B cell (primary cell): ENCODE measurements around the gene NELFE. TPM values are rescaled to one million over a fixed set of nuclear protein-coding genes. Genes with fewer than 3 reads are reported as not detected.

ENCODE experiments used
- ATAC-seq: fragments of 200-7000 bp; cut with Tn5 transposase; one replicate; pipeline ENCODE4 v1.10.0; 2021; ENCODE audit warnings: low read depth, mild to moderate bottlenecking, moderate number of reproducible peaks, moderate library complexity
- CTCF ChIA-PET: fragments of 350-600 bp; sonication (Branson Sonifier 250); formaldehyde crosslinking; loops from one replicate; lab custom pipeline; 2021; ENCODE audit warnings: antibody characterized with exemption, inconsistent platforms; lab: Charles Lee
- POLR2A ChIA-PET: fragments of 350-600 bp; sonication (Branson Sonifier 250); formaldehyde crosslinking; loops from one replicate; lab custom pipeline; 2021; ENCODE audit warnings: antibody characterized with exemption; lab: Charles Lee
- DNase-seq: peaks from one replicate; pipeline ENCODE4 v3.0.0; 2013
- H2AFZ ChIP-seq: 2 replicates; pipeline ENCODE4 v1.6.1; 2012; ENCODE audit warnings: mild to moderate bottlenecking, low read depth, low read length; ENCODE audit not compliant: insufficient read depth, poor library complexity, severe bottlenecking
- H3K27ac ChIP-seq, 2 donors: 1 replicate in 1 of 2; 2 replicates in 1 of 2; pipeline ENCODE4 v1.5.1; 2012 to 2013; ENCODE audit warnings: low read length in 2 of 2, mild to moderate bottlenecking in 2 of 2, moderate library complexity in 1 of 2
- H3K27me3 ChIP-seq, 4 experiments: fragments of 200-600 bp in 1 of 4; sonication (generic) in 1 of 4; replicated peaks in 1 of 4; 1 replicate in 2 of 4; 2 replicates in 2 of 4; pipeline versions ENCODE4 v1.6.1 to v1.7.0; 2013 to 2016; ENCODE audit warnings: low read length in 3 of 4, mild to moderate bottlenecking in 2 of 4, mixed read lengths in 1 of 4, moderate library complexity in 1 of 4; ENCODE audit not compliant: insufficient read depth in 4 of 4, control insufficient read depth in 3 of 4; ENCODE audit errors: control extremely low read depth in 1 of 4
- H3K36me3 ChIP-seq, 2 experiments: replicated peaks in 1 of 2; 1 replicate in 1 of 2; 2 replicates in 1 of 2; pipeline versions ENCODE4 v1.6.1 to v1.7.1; 2013; ENCODE audit warnings: low read length in 1 of 2; ENCODE audit not compliant: insufficient read depth in 2 of 2, control insufficient read depth in 1 of 2; ENCODE audit errors: control extremely low read depth in 1 of 2, extremely low read depth in 1 of 2
- H3K4me1 ChIP-seq, 2 donors: fragments of 200-600 bp in 1 of 2; sonication (generic) in 1 of 2; 1 replicate in 1 of 2; 2 replicates in 1 of 2; pipeline versions ENCODE4 v1.5.1 to v1.6.1; 2013 to 2017; ENCODE audit warnings: low read length in 2 of 2; ENCODE audit not compliant: control insufficient read depth in 2 of 2, insufficient read depth in 2 of 2
- H3K4me2 ChIP-seq: replicated peaks from 2 replicates; pipeline ENCODE3; 2012; ENCODE audit warnings: mild to moderate bottlenecking, low read depth, low read length; ENCODE audit not compliant: poor library complexity, severe bottlenecking
- H3K4me3 ChIP-seq, 5 experiments: fragments of 200-600 bp in 1 of 5; sonication (generic) in 1 of 5; 1 replicate in 3 of 5; 2 replicates in 2 of 5; pipeline versions ENCODE4 v1.5.1 to v1.7.0; 2011 to 2016; ENCODE audit warnings: low read length in 4 of 5, mild to moderate bottlenecking in 4 of 5, low read depth in 2 of 5, control low read depth in 1 of 5, moderate library complexity in 1 of 5; ENCODE audit not compliant: insufficient read depth in 1 of 5; ENCODE audit errors: control extremely low read depth in 1 of 5, extremely low read depth in 1 of 5
- H3K79me2 ChIP-seq: fragments of 200-600 bp; sonication (generic); one replicate; pipeline ENCODE4 v1.6.0; 2016; ENCODE audit warnings: low read length; ENCODE audit not compliant: control insufficient read depth, insufficient read depth
- H3K9ac ChIP-seq: fragments of 200-600 bp; sonication (generic); 2 replicates; pipeline ENCODE4 v1.6.1; 2017; ENCODE audit warnings: mild to moderate bottlenecking, low read length, moderate library complexity
- H3K9me3 ChIP-seq, 3 donors: one replicate each; pipeline versions ENCODE4 v1.6.1 to v1.7.1; 2013; ENCODE audit warnings: low read length in 2 of 3; ENCODE audit not compliant: control insufficient read depth in 2 of 3, insufficient read depth in 1 of 3; ENCODE audit errors: control extremely low read depth in 1 of 3
- H4K20me1 ChIP-seq: 2 replicates; pipeline ENCODE4 v1.6.0; 2012; ENCODE audit warnings: mild to moderate bottlenecking, low read length; ENCODE audit not compliant: insufficient read depth, control insufficient read depth, poor library complexity, severe bottlenecking
- H3K27ac Mint-ChIP-seq: one replicate; pipeline ENCODE4 v1.8.0; 2021; ENCODE audit warnings: mixed read lengths
- H3K27me3 Mint-ChIP-seq: one replicate; pipeline ENCODE4 v1.8.0; 2021; ENCODE audit warnings: mixed read lengths
- H3K4me1 Mint-ChIP-seq: one replicate; pipeline ENCODE4 v1.8.0; 2021; ENCODE audit warnings: mixed read lengths
- H3K4me3 Mint-ChIP-seq: one replicate; pipeline ENCODE4 v1.8.0; 2021; ENCODE audit warnings: mixed read lengths
- H3K9me3 Mint-ChIP-seq: one replicate; pipeline ENCODE4 v1.8.0; 2022; ENCODE audit warnings: mixed read lengths; ENCODE audit not compliant: insufficient read depth
- EZH2 ChIP-seq: IDR thresholded peaks from 2 replicates; pipeline ENCODE4 v1.6.1; 2012; ENCODE audit warnings: borderline replicate concordance, low read depth, mild to moderate bottlenecking, moderate library complexity, low read length; ENCODE audit not compliant: insufficient read depth, poor library complexity, severe bottlenecking
- WGBS: methylation state at CpG from one replicate; pipeline ENCODE4 v1.1.5; 2013; ENCODE audit warnings: missing lambda C conversion rate; ENCODE audit not compliant: insufficient coverage; 5-methylcytosine and 5-hydroxymethylcytosine counted together
- intact Hi-C: fragments of 100-400 bp; cut with micrococcal nuclease; formaldehyde crosslinking; loops from one replicate; pipeline ENCODE4 v1.10.0; 2022
- polyA plus RNA-seq: library from polyadenylated mRNA; depleted of rRNA; stranded (reverse); fragments of >200 nt; gene quantifications from 2 replicates; pipeline ENCODE4 v1.2.3, GENCODE V29; 2012
- total RNA-seq, 2 donors: library from RNA; stranded (reverse); fragments of 120-200 nt in 1 of 2; gene quantifications; 1 replicate in 1 of 2; 2 replicates in 1 of 2; pipeline versions ENCODE4 v1.2.3 to v1.2.4, GENCODE V29; 2013 to 2022
- TF ChIP-seq, protein P1 (sequence below): fragments of 200-600 bp; IDR thresholded peaks from one replicate; pipeline ENCODE4 v1.8.0; 2022; ENCODE audit warnings: antibody characterized with exemption, mild to moderate bottlenecking

The NELFE gene
- total and polyA plus RNA-seq, 2 donors (not counting 1 experiment from before 2014, with no cell fraction given) = 39.0 to 53.7 TPM

DNA sequence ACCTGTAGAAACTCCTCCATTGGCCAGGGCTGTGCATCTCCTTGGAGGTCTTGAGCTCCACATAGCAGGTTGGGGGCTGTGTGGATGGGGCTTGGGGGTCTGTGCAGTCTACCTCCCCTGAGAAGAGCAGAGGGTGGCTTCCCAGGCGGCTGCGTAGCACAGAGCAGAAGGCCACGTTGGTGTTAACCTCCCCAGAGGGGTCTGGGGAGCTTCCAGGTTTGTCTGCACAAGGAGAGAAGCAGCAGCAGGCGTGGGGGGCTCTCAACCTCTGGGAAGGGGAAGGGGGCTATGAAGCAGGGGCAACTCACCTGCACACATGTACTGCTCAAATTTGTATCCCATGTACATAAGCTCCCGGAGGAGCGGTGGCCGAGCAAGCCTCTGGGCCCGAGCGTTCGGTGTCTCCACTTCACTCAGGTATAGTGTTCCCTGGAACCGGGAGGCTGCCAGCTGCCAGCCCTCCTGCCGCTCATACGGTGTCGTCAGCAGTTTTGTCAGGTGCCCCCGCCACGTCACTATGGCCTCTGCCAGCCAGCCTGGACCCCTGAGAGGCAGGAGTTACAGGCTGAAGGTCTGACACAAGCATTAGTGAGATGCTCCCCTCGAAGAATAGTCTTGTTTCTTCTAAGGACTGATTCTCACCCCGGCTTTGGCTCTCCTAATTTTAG is 12.0 kb upstream of the NELFE start:
- Histone ChIP-seq H3K4me3 (peak overlapping the region in 2 of 5 experiments; percentile 91 to 92), H3K27me3 (no peaks in the 10 kb centered on the region), H3K9ac (peak overlapping the region; percentile 98), H4K20me1 (no peaks in the 10 kb centered on the region), H3K36me3 (peaks cover 2 to 44% of the 10 kb centered on the region in 2 experiments), H3K4me1 (peaks cover 18 to 23% of the 10 kb centered on the region in 2 donors), H3K79me2 (peaks cover 11% of the 10 kb centered on the region), H3K9me3 (no peaks in the 10 kb centered on the region), H2AFZ (no peak overlapping the region), H3K27ac (peak overlapping the region; percentile 96 to 100), H3K4me2 (peak overlapping the region; percentile 89)
- H3K4me3 Mint-ChIP-seq = peak overlapping the region; percentile 98
- H3K27ac Mint-ChIP-seq = peak overlapping the region; percentile 100
- intact Hi-C loops = loop anchor here (10.0 kb wide), 4 partner anchors 136 to 1906 kb away; partner anchors contain the start of genes CLIC1, HSD17B8, POLR1H and PPP1R11
- ATAC-seq (no peak), DNase-seq (peak; percentile 36)
- H3K9me3 Mint-ChIP-seq = no peaks in the 10 kb centered on the region
- POLR2A ChIA-PET = interaction anchor here (1.1 to 3.6 kb wide), 4 partner anchors 7 to 74 kb away, joined by 3 to 24 read pairs (median 6); partner anchors contain the start of genes EHMT2, NELFE and SKIC2
- 89% methylated on average over 17 of the region's 18 CpGs for WGBS
- peaks cover 34% of the 10 kb centered on the region for H3K4me1 Mint-ChIP-seq
- CTCF ChIA-PET = interaction anchor here (1.8 kb wide), 1 partner anchor 11 kb away, joined by 10 read pairs; the partner anchor contains the start of genes NELFE and SKIC2
- H3K27me3 Mint-ChIP-seq = no peaks in the 10 kb centered on the region
- TF ChIP-seq, protein P1, sequence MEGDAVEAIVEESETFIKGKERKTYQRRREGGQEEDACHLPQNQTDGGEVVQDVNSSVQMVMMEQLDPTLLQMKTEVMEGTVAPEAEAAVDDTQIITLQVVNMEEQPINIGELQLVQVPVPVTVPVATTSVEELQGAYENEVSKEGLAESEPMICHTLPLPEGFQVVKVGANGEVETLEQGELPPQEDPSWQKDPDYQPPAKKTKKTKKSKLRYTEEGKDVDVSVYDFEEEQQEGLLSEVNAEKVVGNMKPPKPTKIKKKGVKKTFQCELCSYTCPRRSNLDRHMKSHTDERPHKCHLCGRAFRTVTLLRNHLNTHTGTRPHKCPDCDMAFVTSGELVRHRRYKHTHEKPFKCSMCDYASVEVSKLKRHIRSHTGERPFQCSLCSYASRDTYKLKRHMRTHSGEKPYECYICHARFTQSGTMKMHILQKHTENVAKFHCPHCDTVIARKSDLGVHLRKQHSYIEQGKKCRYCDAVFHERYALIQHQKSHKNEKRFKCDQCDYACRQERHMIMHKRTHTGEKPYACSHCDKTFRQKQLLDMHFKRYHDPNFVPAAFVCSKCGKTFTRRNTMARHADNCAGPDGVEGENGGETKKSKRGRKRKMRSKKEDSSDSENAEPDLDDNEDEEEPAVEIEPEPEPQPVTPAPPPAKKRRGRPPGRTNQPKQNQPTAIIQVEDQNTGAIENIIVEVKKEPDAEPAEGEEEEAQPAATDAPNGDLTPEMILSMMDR = no peak
- TF ChIP-seq EZH2 = no peak
